Measurements from ENCODE around the gene SPSB2.

The SPSB2 gene

DNA sequence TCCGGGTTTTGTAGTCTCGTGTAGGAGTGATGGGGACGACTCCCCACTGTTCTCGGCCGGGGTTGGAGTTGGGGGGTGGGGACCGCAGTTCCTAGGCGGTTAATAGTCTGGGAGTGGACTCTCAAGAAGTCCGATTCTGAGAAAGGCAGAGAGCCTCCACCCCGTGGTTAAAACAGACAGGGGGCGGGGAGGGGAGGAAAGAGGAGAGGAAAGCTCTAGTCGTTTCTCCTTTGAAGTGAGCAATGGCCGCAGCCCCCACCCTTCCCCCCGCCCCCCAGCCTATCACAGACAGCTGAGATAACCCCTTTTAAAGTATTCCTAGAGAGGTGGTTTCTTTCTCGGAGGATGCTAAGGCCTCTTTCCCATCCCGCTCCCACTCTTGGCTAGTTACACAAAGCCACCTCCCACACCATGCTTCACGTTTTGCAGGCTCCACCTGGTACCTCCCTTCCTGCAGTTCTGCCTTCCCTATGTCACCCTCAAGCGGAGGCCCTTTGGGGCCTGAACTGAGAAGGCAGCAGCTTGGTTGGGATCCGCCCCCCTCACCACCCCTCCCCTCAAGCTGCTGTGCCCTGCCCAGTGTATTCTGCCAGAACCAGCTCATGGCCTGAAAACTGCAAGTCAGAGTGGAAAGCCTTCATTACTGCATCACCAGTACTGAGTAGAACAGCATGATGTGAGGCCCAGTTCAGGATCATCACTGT, 20.3 kb downstream of the SPSB2 start:
- H3K27ac Mint-ChIP-seq: peak overlapping the region; percentile 100
- H3K36me3 Mint-ChIP-seq: no peaks in the 10 kb centered on the region
- H3K4me3 Mint-ChIP-seq: peak overlapping the region; percentile 99
- no peaks in the 10 kb centered on the region for H3K9me3 Mint-ChIP-seq (ENCODE audit: low read depth)
- H3K4me1 Mint-ChIP-seq (ENCODE audit: low read depth): peaks cover 16% of the 10 kb centered on the region
- no peaks in the 10 kb centered on the region for H3K27me3 Mint-ChIP-seq

DNA sequence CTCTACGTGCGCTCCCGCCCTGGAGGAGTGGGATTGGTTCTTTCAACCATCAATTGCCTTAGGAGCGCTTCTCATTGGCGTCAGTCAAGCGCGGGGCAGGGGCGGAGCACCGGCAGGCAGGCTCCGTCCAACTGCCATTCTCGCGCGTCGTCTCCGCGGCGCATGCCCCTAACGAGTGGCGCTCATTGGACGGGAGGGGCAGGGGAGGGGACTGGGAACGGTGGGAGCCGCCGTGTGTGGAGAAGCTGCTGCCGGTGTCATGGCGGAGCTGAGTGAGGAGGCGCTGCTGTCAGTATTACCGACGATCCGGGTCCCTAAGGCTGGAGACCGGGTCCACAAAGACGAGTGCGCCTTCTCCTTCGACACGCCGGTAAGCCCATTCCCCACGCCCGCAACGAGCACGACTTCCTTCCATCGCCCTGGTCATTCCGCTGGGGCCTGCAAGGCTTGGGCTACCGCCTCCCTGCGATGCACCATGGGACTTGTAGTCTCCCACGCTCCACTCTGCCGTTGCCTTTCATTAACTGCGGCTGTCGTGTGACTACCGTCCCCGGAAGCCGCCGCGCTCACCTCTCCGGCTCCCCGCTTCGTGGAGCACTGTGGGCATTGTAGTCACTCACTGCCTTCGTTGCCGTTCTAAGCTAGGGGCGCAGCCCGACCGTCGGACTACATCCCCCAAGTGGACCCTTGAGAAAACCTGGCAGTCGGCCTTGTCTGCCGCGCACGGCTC, 21.0 kb downstream of the SPSB2 start, which contains the start of gene USP5:
Gene USP5 (plus strand): TSS at position 230 of the 730 bp plus-strand sequence. CDS start 30 bp downstream, at position 260.
- H3K27me3 Mint-ChIP-seq: no peaks in the 10 kb centered on the region
- H3K4me3 Mint-ChIP-seq: peak within 1 kb of the TSS; percentile 99
- H3K4me1 Mint-ChIP-seq (ENCODE audit: low read depth): peaks cover 16% of the 10 kb centered on the region
- no peaks in the 10 kb centered on the region for H3K36me3 Mint-ChIP-seq
- peak within 1 kb of the TSS; percentile 100 for H3K27ac Mint-ChIP-seq
- no peaks in the 10 kb centered on the region for H3K9me3 Mint-ChIP-seq (ENCODE audit: low read depth)

DNA sequence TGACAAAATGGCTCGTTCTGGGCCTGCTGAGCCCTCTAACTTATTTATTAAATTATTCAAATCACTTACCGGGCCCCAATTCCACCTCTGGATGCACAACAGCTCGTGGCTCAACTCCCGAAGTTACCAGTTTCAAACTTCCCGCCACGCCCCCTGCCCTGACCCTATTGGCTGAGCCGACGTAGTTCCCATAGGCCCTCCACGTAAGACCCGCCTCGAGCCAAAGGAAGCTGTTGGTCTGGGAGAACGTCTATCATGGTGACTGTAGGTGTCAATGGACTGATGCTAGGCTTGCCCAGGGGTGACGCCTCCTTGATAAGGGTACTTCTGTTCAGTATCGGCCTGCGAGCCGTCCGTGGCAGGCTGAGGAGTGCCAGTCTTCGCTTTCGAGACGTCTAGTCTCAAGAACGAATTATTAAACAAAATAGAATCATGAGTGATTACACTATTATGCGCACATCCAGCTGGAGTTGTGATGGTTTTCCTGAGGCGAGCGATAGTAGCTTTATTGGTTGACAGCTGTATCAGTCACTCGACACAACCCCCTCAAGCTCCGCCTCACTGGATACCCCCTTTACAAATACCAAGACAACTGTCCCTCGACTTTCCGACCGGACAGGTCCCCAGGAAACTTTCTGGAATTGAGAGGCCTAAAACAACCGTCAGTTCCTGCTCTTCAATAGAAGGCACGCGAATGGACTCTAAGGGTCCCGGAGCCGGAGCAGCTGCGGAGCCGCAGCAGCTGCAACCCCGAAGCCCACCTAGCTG, 21.8 kb downstream of the SPSB2 start, which contains the start of gene CDCA3:
Gene CDCA3 (minus strand): TSS at position 134 of the 768 bp plus-strand sequence. CDS start 334 bp downstream, outside the sequence.
- Mint-ChIP-seq H3K9me3 (ENCODE audit: low read depth) (no peaks in the 10 kb centered on the region), H3K36me3 (no peaks in the 10 kb centered on the region), H3K4me1 (ENCODE audit: low read depth) (peaks cover 16% of the 10 kb centered on the region), H3K4me3 (peak within 1 kb of the TSS; percentile 99), H3K27ac (peak within 1 kb of the TSS; percentile 100), H3K27me3 (no peaks in the 10 kb centered on the region)

DNA sequence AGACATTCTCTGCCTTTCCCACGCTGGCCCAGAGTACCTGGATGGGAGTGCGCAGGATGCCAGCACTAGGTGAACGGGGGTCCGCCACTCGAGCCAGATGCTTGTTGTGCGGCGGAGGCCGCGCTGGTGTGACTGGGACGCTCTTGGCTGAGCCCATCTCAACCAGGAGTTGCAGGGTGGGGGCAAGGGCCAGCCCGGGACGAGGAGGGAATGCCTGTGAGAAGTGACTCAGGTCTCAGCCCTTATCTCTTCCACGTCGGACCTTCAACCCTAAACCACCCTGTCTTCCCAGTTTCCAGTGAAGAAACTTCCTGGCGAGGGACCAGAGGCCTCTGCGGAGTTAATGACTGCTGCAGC, 22.3 kb downstream of the SPSB2 start:
- Mint-ChIP-seq H3K36me3 (no peaks in the 10 kb centered on the region), H3K4me1 (ENCODE audit: low read depth) (peaks cover 16% of the 10 kb centered on the region), H3K4me3 (no peak overlapping the region), H3K9me3 (ENCODE audit: low read depth) (no peaks in the 10 kb centered on the region), H3K27ac (peak overlapping the region; percentile 100), H3K27me3 (no peaks in the 10 kb centered on the region)

DNA sequence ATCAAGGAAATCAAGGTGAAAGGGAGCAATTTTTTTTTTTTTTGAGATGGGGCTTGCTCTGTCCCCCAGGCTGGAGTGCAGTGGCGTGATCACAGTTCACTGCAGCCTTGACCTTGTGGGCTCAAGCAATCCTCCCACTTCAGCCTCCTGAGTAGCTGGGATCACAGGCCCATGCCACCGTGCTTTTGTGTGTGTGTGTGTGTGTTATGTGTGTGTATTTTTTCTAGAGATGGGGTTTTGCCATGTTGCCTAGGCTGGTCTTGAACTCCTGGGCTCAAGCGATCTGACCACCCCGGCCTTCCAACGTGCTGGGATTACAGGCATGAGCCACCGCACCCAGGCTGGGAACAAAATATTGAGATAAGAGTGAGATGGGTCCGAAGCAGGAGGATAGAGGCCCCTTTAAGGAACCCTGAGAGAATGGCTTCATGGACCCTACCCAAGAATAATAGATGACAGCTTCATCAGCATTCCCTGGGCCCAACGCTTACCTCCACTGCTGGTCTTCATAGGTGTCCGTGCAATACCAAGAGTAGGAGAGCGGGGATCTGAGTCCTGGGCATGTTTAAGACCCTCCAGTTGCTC, 23.0 kb downstream of the SPSB2 start:
- Mint-ChIP-seq H3K4me3 (peak overlapping the region; percentile 61), H3K36me3 (no peaks in the 10 kb centered on the region), H3K9me3 (ENCODE audit: low read depth) (no peaks in the 10 kb centered on the region), H3K27me3 (no peaks in the 10 kb centered on the region), H3K4me1 (ENCODE audit: low read depth) (peaks cover 16% of the 10 kb centered on the region), H3K27ac (no peak overlapping the region)

DNA sequence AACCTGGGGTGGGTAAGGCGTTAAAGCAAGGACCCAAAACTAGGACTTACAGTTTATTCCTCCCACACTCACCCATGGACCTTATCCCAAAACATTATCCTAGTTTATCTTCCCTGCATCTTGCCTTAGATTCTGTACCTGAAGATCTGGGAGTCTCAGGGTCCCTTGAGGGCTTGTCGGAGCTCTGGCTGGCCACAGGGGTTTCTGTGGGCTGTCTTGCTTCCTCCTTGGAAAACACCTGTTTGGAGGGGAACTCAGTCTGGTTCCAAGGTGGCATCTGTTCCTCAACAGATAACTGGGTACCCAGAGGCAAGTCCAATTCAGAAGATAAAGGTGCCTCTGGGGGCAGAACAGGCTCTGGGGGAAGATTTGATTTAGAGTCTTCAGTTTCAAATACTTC, 23.7 kb downstream of the SPSB2 start:
- H3K4me1 Mint-ChIP-seq (ENCODE audit: low read depth): peaks cover 16% of the 10 kb centered on the region
- H3K36me3 Mint-ChIP-seq: peaks cover 4% of the 10 kb centered on the region
- no peaks in the 10 kb centered on the region for H3K27me3 Mint-ChIP-seq
- peak overlapping the region; percentile 61 for H3K4me3 Mint-ChIP-seq
- no peak overlapping the region for H3K27ac Mint-ChIP-seq
- no peaks in the 10 kb centered on the region for H3K9me3 Mint-ChIP-seq (ENCODE audit: low read depth)

DNA sequence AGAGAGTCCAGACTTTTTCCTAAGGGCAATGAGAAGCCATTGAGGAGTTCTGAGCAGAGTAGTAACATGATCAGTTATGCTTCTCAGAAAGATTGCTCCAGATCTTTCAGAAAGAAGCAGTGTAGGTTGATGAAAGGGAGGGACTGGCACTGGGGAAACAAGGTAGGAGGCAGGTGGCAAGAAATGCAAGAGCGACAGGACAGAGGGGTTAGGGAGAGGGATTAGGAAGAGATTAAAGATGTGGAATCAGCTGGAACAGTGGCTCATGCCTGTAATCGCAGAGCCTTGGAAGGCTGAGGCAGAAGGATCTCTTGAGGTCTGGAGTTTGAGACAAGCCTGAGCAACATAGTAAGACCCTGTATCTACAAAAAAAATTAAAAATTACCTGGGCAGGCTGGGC, 25.4 kb downstream of the SPSB2 start:
- H3K9me3 Mint-ChIP-seq (ENCODE audit: low read depth): no peaks in the 10 kb centered on the region
- no peak overlapping the region for H3K27ac Mint-ChIP-seq
- peaks cover 4% of the 10 kb centered on the region for H3K36me3 Mint-ChIP-seq
- H3K4me3 Mint-ChIP-seq: no peak overlapping the region
- peaks cover 5% of the 10 kb centered on the region for H3K4me1 Mint-ChIP-seq (ENCODE audit: low read depth)
- H3K27me3 Mint-ChIP-seq: no peaks in the 10 kb centered on the region

DNA sequence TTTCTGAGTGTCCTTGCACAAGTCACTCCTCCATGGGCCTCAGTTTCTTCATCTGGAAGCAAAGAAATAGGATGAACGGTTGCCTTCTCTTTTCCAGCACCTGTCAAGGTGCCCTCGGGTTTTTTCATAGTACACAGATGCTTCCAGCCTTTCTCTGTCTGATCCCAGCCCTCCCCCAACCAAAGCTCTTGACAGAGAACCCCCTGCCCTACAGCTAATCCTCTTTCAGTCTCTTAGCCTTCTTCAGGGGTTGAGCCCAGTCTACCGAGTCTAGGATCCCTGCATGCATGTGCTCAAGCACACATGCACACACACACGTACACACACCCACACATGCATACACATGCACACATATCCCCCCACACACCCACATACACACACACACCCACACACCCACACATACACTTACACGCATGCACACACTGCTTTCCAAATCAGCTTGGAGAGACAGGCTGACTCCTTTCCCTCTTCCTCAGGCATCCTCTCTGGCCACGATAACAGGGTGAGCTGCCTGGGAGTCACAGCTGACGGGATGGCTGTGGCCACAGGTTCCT, 26.7 kb downstream of the SPSB2 start:
- Mint-ChIP-seq H3K4me3 (no peak overlapping the region), H3K9me3 (ENCODE audit: low read depth) (no peaks in the 10 kb centered on the region), H3K27me3 (no peaks in the 10 kb centered on the region), H3K4me1 (ENCODE audit: low read depth) (peaks cover 1% of the 10 kb centered on the region), H3K27ac (no peak overlapping the region), H3K36me3 (peaks cover 4% of the 10 kb centered on the region)

DNA sequence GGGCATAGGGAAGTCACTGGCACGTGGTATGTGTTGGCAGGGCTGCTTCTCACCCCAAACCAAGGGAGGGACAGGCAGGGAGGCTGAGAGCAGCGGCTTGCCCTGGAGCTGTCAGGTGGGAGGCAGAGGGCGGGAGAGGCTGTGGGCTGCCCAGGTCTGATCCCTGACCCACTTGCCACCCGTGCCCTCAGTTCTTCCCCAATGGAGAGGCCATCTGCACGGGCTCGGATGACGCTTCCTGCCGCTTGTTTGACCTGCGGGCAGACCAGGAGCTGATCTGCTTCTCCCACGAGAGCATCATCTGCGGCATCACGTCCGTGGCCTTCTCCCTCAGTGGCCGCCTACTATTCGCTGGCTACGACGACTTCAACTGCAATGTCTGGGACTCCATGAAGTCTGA, 27.7 kb downstream of the SPSB2 start:
- Mint-ChIP-seq H3K27me3 (no peaks in the 10 kb centered on the region), H3K4me3 (no peak overlapping the region), H3K27ac (no peak overlapping the region), H3K4me1 (ENCODE audit: low read depth) (no peaks in the 10 kb centered on the region), H3K9me3 (ENCODE audit: low read depth) (no peaks in the 10 kb centered on the region), H3K36me3 (peaks cover 4% of the 10 kb centered on the region)

DNA sequence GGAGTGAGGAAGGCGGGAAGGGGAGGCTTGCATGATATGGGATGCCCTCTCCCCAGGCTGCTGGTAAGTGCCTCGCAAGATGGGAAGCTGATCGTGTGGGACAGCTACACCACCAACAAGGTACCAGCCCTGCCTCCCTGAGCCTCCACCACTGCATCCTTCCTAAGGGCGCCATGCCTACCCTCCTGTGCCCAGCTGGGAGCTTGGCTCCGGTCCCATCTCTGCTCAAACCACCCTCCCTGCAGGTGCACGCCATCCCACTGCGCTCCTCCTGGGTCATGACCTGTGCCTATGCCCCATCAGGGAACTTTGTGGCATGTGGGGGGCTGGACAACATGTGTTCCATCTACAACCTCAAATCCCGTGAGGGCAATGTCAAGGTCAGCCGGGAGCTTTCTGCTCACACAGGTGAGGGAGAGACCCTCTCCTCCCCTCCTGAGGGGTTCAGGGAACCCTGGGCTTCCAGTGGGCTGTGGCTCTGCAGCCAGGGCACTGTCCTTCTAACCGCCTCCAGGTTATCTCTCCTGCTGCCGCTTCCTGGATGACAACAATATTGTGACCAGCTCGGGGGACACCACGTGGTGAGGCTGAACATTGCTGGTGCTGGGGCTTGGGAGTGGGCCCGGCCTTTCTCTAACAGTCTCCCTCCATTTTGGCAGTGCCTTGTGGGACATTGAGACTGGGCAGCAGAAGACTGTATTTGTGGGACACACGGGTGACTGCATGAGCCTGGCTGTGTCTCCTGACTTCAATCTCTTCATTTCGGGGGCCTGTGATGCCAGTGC, 29.8 kb downstream of the SPSB2 start:
- no peak overlapping the region for H3K27ac Mint-ChIP-seq
- no peak overlapping the region for H3K4me3 Mint-ChIP-seq
- peaks cover 4% of the 10 kb centered on the region for H3K36me3 Mint-ChIP-seq
- H3K9me3 Mint-ChIP-seq (ENCODE audit: low read depth): no peaks in the 10 kb centered on the region
- H3K27me3 Mint-ChIP-seq: no peaks in the 10 kb centered on the region
- no peaks in the 10 kb centered on the region for H3K4me1 Mint-ChIP-seq (ENCODE audit: low read depth)

DNA sequence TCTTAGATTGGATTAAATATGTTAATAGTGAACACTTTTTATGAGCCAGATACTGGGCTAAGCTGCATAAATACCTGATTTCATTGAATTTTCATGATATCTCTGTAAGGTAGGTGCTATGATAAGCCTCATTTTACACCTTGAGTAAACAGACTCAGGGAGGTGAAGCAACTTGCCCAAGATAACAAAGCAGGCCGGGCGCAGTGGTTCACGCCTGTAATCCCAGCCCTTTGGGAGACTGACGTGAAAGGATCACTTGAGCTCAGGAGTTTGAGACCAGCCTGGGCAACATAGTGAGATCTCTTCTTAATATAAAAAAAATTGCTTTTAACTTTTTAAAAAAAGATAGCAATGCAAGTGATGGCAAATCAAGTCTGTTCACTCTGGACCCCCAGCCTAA, 31.0 kb downstream of the SPSB2 start:
- no peaks in the 10 kb centered on the region for H3K27me3 Mint-ChIP-seq
- H3K27ac Mint-ChIP-seq: no peak overlapping the region
- H3K36me3 Mint-ChIP-seq: peaks cover 4% of the 10 kb centered on the region
- no peaks in the 10 kb centered on the region for H3K9me3 Mint-ChIP-seq (ENCODE audit: low read depth)
- H3K4me3 Mint-ChIP-seq: no peak overlapping the region
- H3K4me1 Mint-ChIP-seq (ENCODE audit: low read depth): no peaks in the 10 kb centered on the region

DNA sequence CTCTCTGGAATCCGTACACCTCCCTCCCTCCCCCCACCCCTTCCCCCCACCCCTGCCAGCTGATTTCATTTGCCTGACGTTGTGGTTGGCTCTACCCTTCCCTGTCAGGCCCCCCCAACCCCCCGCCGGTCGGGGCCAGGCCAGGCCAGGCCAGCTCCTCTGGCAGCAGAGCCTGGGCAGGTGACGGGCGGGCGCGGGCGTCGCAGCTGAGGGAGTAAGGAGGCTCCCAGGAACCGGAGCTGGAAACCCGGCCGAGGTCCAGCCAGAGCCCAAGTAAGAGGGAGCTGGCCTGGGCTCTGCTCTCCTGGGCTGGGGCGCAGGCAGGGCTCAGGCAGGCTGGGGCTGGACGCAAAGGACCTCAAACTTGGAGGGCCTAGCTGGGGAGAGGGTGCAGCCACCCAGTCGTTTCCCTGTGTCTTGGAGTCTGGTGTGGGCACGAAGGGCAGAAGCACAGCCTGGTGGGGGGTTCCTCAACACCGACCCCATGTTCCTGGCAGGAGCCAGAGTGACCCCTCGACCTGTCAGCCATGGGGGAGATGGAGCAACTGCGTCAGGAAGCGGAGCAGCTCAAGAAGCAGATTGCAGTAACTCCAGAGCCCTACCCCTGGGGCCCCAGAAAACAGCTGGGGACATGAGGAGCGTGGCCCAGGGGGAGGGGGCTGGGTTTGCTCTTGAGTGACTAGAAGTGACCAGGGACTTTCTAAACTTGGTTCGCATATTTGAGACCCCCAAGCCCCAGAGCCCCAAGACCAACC, 32.2 kb downstream of the SPSB2 start, which contains the start of gene GNB3:
Gene GNB3 (plus strand): TSS at position 165 of the 755 bp plus-strand sequence. CDS start 363 bp downstream, at position 528.
- no peaks in the 10 kb centered on the region for H3K9me3 Mint-ChIP-seq (ENCODE audit: low read depth)
- no peaks in the 10 kb centered on the region for H3K27me3 Mint-ChIP-seq
- no peaks in the 10 kb centered on the region for H3K4me1 Mint-ChIP-seq (ENCODE audit: low read depth)
- H3K27ac Mint-ChIP-seq: no peak within 1 kb of the TSS
- H3K4me3 Mint-ChIP-seq: no peak within 1 kb of the TSS
- peaks cover 4% of the 10 kb centered on the region for H3K36me3 Mint-ChIP-seq

DNA sequence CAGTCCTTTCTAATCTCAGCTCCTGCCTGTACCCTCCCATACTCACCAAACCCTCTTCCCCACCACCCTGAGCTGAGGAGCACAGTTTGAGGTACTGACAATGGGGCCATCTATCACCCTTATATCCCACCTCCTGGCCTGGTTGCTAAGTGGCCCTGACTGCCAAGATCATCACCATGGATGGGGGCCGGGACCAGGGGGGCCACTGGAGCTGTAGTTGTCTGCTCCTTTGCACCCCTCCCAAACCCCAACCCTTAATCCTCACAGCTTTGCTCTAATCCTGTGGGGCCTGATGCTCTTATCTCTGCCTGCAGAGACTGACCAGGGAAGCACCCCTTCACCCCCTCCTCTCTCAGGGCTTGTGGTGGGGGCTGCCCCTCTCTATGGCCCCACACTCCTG, 32.8 kb downstream of the SPSB2 start:
- Mint-ChIP-seq H3K27ac (no peak overlapping the region), H3K9me3 (ENCODE audit: low read depth) (no peaks in the 10 kb centered on the region)

More for the DNA sequence above, 32.8 kb downstream of the SPSB2 start:
- Mint-ChIP-seq H3K4me1 (ENCODE audit: low read depth) (peaks cover 4% of the 10 kb centered on the region), H3K36me3 (peaks cover 4% of the 10 kb centered on the region), H3K27me3 (no peaks in the 10 kb centered on the region), H3K4me3 (no peak overlapping the region)
